CD14-positive monocyte (primary cell): Measurements from ENCODE around the gene HTR6. TPM values are rescaled to one million over a fixed set of nuclear protein-coding genes. Genes with fewer than 3 reads are reported as not detected.

ENCODE experiments used
- DNase-seq, 3 donors: peaks; one replicate each; pipeline ENCODE4 v3.0.0-alpha.2; 2011 to 2022
- H2AFZ ChIP-seq: 2 replicates; pipeline ENCODE4 v1.6.0; 2012; ENCODE audit warnings: mild to moderate bottlenecking, low read depth, low read length, inconsistent platforms; ENCODE audit not compliant: insufficient read depth, poor library complexity, severe bottlenecking
- H3K27ac ChIP-seq, 2 donors: 1 replicate in 1 of 2; 2 replicates in 1 of 2; pipeline ENCODE4 v1.5.1; 2012 to 2013; ENCODE audit warnings: low read length in 2 of 2, control low read depth in 1 of 2, inconsistent platforms in 1 of 2, low read depth in 1 of 2, mild to moderate bottlenecking in 1 of 2
- H3K27me3 ChIP-seq, 2 donors: one replicate each; pipeline versions ENCODE4 v1.6.0 to v1.6.1; 2011 to 2013; ENCODE audit warnings: low read length in 2 of 2; ENCODE audit not compliant: control insufficient read depth in 2 of 2, insufficient read depth in 2 of 2
- H3K36me3 ChIP-seq, 2 donors: replicated peaks in 1 of 2; 1 replicate in 1 of 2; 2 replicates in 1 of 2; pipeline versions ENCODE4 v1.5.1 to v1.6.1; 2012 to 2013; ENCODE audit warnings: low read length in 2 of 2, control low read depth in 1 of 2, inconsistent platforms in 1 of 2, mild to moderate bottlenecking in 1 of 2; ENCODE audit not compliant: insufficient read depth in 2 of 2, control insufficient read depth in 1 of 2
- H3K4me1 ChIP-seq, 2 donors: 1 replicate in 1 of 2; 2 replicates in 1 of 2; pipeline versions ENCODE4 v1.5.1 to v1.6.1; 2012 to 2013; ENCODE audit warnings: low read length in 2 of 2, control low read depth in 1 of 2, inconsistent platforms in 1 of 2, mild to moderate bottlenecking in 1 of 2, moderate library complexity in 1 of 2; ENCODE audit not compliant: insufficient read depth in 2 of 2, control insufficient read depth in 1 of 2
- H3K4me2 ChIP-seq: replicated peaks from 2 replicates; pipeline ENCODE3; 2012; ENCODE audit warnings: low read length, moderate library complexity, mild to moderate bottlenecking; ENCODE audit not compliant: poor library complexity, severe bottlenecking; ENCODE audit errors: extremely low read depth
- H3K4me3 ChIP-seq, 3 experiments: fragments of 200-600 bp in 1 of 3; sonication (generic) in 1 of 3; replicated peaks in 1 of 3; 1 replicate in 2 of 3; 2 replicates in 1 of 3; pipeline ENCODE4 v1.5.1; 2011 to 2013; ENCODE audit warnings: low read length in 3 of 3, mild to moderate bottlenecking in 3 of 3, control low read depth in 2 of 3, low read depth in 2 of 3, inconsistent platforms in 1 of 3, moderate library complexity in 1 of 3
- H3K79me2 ChIP-seq: 2 replicates; pipeline ENCODE4 v1.6.0; 2012; ENCODE audit warnings: mild to moderate bottlenecking, control low read depth, inconsistent platforms, low read length, moderate library complexity; ENCODE audit not compliant: insufficient read depth
- H3K9ac ChIP-seq: 2 replicates; pipeline ENCODE4 v1.6.0; 2017; ENCODE audit warnings: low read length, mild to moderate bottlenecking; ENCODE audit not compliant: insufficient read depth, poor library complexity, severe bottlenecking
- H3K9me3 ChIP-seq, 2 donors: replicated peaks in 1 of 2; 1 replicate in 1 of 2; 2 replicates in 1 of 2; pipeline versions ENCODE4 v1.5.1 to v1.6.1; 2012 to 2013; ENCODE audit warnings: low read length in 2 of 2, control low read depth in 1 of 2; ENCODE audit not compliant: control insufficient read depth in 1 of 2, insufficient read depth in 1 of 2
- H4K20me1 ChIP-seq: 2 replicates; pipeline ENCODE4 v1.6.0; 2012; ENCODE audit warnings: mild to moderate bottlenecking, low read length, control low read depth, moderate library complexity; ENCODE audit not compliant: insufficient read depth
- H3K27ac Mint-ChIP-seq, 7 donors: one replicate each; pipeline ENCODE4 v1.8.0; 2020; ENCODE audit warnings: mild to moderate bottlenecking in 7 of 7, mixed read lengths in 7 of 7, moderate library complexity in 6 of 7, inconsistent platforms in 2 of 7
- H3K27me3 Mint-ChIP-seq, 3 donors: one replicate each; pipeline ENCODE4 v1.8.0; 2021 to 2022; ENCODE audit warnings: low read depth in 3 of 3, mild to moderate bottlenecking in 3 of 3, mixed read lengths in 3 of 3, moderate library complexity in 3 of 3, inconsistent platforms in 1 of 3
- H3K36me3 Mint-ChIP-seq, 2 donors: one replicate each; pipeline ENCODE4 v1.8.0; 2020; ENCODE audit warnings: mixed read lengths in 2 of 2, inconsistent platforms in 1 of 2, mild to moderate bottlenecking in 1 of 2
- H3K4me1 Mint-ChIP-seq: one replicate; pipeline ENCODE4 v1.8.0; 2020; ENCODE audit warnings: mild to moderate bottlenecking, mixed read lengths
- H3K4me3 Mint-ChIP-seq, 2 donors: one replicate each; pipeline ENCODE4 v1.8.0; 2020; ENCODE audit warnings: mild to moderate bottlenecking in 2 of 2, mixed read lengths in 2 of 2, moderate library complexity in 1 of 2
- H3K9me3 Mint-ChIP-seq, 7 donors: one replicate each; pipeline ENCODE4 v1.8.0; 2020 to 2022; ENCODE audit warnings: mixed read lengths in 7 of 7, mild to moderate bottlenecking in 6 of 7, moderate library complexity in 6 of 7, inconsistent platforms in 2 of 7
- CTCF ChIP-seq: fragments of 200-600 bp; IDR thresholded peaks from one replicate; pipeline ENCODE4 v1.8.0; 2022; ENCODE audit warnings: antibody characterized with exemption, mild to moderate bottlenecking
- WGBS: methylation state at CpG from one replicate; pipeline ENCODE4 v1.1.5; 2013; ENCODE audit warnings: missing lambda C conversion rate; ENCODE audit not compliant: insufficient coverage; 5-methylcytosine and 5-hydroxymethylcytosine counted together
- intact Hi-C, 2 donors: fragments of 100-400 bp; cut with micrococcal nuclease; formaldehyde crosslinking; loops; one replicate each; pipeline versions ENCODE4 v1.15.0 to v1.15.1; 2023
- polyA plus RNA-seq, 3 donors: library from polyadenylated mRNA; depleted of rRNA in 1 of 3; unstranded in 2 of 3; stranded (reverse) in 1 of 3; fragments of 300-500 nt in 2 of 3; fragments of >200 nt in 1 of 3; fragmentation: Illumina TruSeq in 2 of 3; gene quantifications; 1 replicate in 2 of 3; 2 replicates in 1 of 3; pipeline ENCODE4 v1.2.3, GENCODE V29; 2012 to 2021

HTR6 gene
- polyA plus RNA-seq, 3 donors = not detected

DNA sequence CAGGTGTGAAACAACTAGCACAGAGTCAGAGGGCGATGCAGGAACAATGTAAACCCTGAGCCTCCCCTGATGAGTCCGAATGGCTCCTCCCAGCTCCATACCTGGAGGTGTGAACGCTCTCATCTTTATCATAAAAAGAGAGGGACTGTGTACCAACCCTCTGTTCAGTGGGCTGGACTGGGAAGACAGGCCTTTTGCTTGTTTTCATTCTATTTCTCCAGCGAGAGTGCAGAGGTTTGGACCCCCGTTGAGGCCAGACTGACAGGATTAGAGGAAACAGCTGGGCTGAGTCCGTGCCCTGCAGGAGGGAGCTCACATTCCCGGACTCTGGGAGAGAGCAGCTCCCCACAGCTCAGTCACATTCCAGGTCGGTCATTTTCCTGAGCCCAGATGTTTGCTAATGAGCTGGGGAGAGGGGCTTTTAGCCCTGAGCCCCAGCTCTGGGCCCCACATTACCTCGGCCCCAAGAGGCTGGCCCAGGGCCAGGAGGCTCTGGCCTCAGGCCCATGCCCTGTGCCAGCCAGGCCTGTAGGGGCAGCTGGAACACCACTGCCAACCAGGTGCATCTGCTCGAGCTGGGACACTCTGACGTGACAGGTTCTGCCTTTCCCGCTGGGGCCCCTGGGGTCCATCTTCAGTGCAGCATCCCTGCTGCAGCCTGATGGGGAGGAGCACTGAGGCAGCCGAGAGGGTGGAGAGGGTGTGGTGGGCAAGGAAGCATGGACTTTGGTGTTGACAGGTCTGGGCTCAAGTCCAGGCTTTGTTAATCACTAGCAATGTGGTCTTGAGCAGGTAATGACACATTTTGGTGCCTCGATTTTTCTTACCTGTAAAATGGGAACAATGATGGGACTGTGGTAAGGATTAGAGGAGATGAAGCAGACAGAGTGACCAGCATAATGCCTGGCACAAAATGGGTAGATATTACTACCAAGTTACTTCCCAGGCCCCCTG lies 24.0 kb upstream of the HTR6 start:
- Histone ChIP-seq H3K79me2 (no peaks in the 10 kb centered on the region), H4K20me1 (no peaks in the 10 kb centered on the region), H3K4me2 (no peak overlapping the region), H3K27me3 (peaks cover 19 to 46% of the 10 kb centered on the region in 2 donors), H3K9me3 (peaks cover 0 to 9% of the 10 kb centered on the region in 2 donors), H3K36me3 (no peaks in the 10 kb centered on the region), H3K4me3 (no peak overlapping the region), H3K9ac (no peak overlapping the region), H3K4me1 (peaks cover 6 to 14% of the 10 kb centered on the region in 2 donors), H2AFZ (no peak overlapping the region), H3K27ac (no peak overlapping the region)
- TF ChIP-seq CTCF = no peak
- intact Hi-C loops = no loop called here
- no peak overlapping the region for H3K27ac Mint-ChIP-seq
- peaks cover 39 to 61% (median 44%) of the 10 kb centered on the region in 3 donors for H3K27me3 Mint-ChIP-seq
- peaks cover 10% of the 10 kb centered on the region for H3K4me1 Mint-ChIP-seq
- peaks cover 0 to 23% (median 4%) of the 10 kb centered on the region in 7 donors for H3K9me3 Mint-ChIP-seq
- no peak for DNase-seq
- 50% methylated on average over 11 of the region's 14 CpGs for WGBS
- H3K4me3 Mint-ChIP-seq = peak overlapping the region in 1 of 2 donors; percentile 37
- peaks cover 2% of the 10 kb centered on the region in 2 donors for H3K36me3 Mint-ChIP-seq

- H3K27ac Mint-ChIP-seq = no peak overlapping the region
- H3K4me1 ChIP-seq = peaks cover 6 to 14% of the 10 kb centered on the region in 2 donors
- no peak for TF ChIP-seq CTCF
- no peak overlapping the region for H3K4me2 ChIP-seq
- no peak overlapping the region for H2AFZ ChIP-seq
- H3K9me3 Mint-ChIP-seq = peaks cover 0 to 23% (median 5%) of the 10 kb centered on the region in 7 donors
- no peak overlapping the region for H3K9ac ChIP-seq
- peaks cover 30 to 71% of the 10 kb centered on the region in 2 donors for H3K27me3 ChIP-seq
- no peaks in the 10 kb centered on the region for H3K79me2 ChIP-seq
- H3K4me1 Mint-ChIP-seq = peaks cover 19% of the 10 kb centered on the region
- H3K27me3 Mint-ChIP-seq = peaks cover 62 to 84% (median 69%) of the 10 kb centered on the region in 3 donors
- peaks cover 2 to 5% of the 10 kb centered on the region in 2 donors for H3K36me3 Mint-ChIP-seq
- 85% methylated on average over 6 of the region's 7 CpGs for whole genome bisulfite sequencing
- peak overlapping the region; percentile 63 to 88 for H3K4me3 Mint-ChIP-seq
- H3K36me3 ChIP-seq = no peaks in the 10 kb centered on the region
- intact Hi-C loops = no loop called here
- H3K27ac ChIP-seq = no peak overlapping the region
- no peak for DNase-seq
- H3K9me3 ChIP-seq = peaks cover 0 to 9% of the 10 kb centered on the region in 2 donors
- no peaks in the 10 kb centered on the region for H4K20me1 ChIP-seq
- no peak overlapping the region for H3K4me3 ChIP-seq
Observed at GRCh38 chr1:19643121-19643520, 21.6 kb upstream of the HTR6 start.
